ENCODE data around the gene ATG16L1.
"Not testable (repeated sequence)": the region's sequence is repeated elsewhere in the genome, so short reads cannot be mapped to it uniquely, and the experiment has no call there.

The ATG16L1 gene

GRCh38 chr2:233331536-233331935, 80.1 kb downstream of the ATG16L1 start:
- peak; percentile 90 for DNase-seq (ENCODE audit: low read depth)
- no peak for TF ChIP-seq CTCF (IDR thresholded peaks at IDR 0.05; ENCODE audit: low read depth, low read length, missing control alignments)
- no peak overlapping the region for H3K4me3 ChIP-seq (ENCODE audit: low read depth, low read length)

DNA sequence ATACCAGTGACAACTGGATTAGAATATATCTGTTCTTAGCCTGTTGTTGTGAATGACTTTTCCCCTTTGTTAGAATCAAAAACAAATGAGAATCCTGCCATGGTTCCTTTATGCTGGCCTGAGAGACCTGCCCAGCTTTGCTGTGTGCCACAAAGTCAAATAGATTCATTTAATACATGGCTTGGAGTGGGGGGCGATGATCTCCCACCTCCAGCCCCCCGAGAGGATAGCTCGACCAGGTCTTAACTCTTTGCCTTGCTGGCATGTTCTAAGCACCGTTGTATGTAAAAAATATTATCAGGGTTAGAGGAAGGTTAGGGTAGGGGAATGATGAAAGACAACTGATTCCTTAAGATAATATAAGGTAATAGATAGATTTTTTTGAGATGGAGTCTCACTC, 80.7 kb downstream of the ATG16L1 start:
- H3K4me3 ChIP-seq (ENCODE audit: low read depth, low read length): no peak overlapping the region
- no peak for DNase-seq (ENCODE audit: low read depth)
- no peak for TF ChIP-seq CTCF (IDR thresholded peaks at IDR 0.05; ENCODE audit: low read depth, low read length, missing control alignments)

- no peak for TF ChIP-seq CTCF (IDR thresholded peaks at IDR 0.05; ENCODE audit: low read depth, low read length, missing control alignments)
- DNase-seq (ENCODE audit: low read depth): no peak
- no peak overlapping the region for H3K4me3 ChIP-seq (ENCODE audit: low read depth, low read length)
Observed at GRCh38 chr2:233334915-233335314, 83.4 kb downstream of the ATG16L1 start.

DNA sequence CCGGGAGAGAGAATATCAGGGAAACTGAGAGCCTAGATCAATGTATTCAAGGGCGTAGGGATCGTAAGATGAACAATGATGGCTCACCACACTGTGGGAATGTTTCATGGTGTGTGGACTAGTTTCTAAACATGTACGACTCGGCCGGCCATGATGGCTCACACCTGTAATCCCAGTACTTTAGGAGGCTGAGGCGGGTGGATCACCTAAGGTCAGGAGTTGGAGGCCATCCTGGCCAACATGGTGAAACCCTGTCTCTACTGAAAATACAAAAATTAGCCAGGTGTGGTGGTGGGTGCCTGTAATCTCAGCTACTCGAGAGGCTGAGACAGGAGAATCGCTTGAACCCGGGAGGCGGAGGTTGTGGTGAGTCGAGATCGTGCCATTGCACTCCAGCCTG, 84.6 kb downstream of the ATG16L1 start:
- H3K4me3 ChIP-seq (ENCODE audit: low read depth, low read length); DNase-seq (ENCODE audit: low read depth): not testable (repeated sequence)

GRCh38 chr2:233336541-233336940, 85.1 kb downstream of the ATG16L1 start:
- no peak overlapping the region for H3K4me3 ChIP-seq (ENCODE audit: low read depth, low read length)
- no peak for DNase-seq (ENCODE audit: low read depth)
- TF ChIP-seq CTCF (IDR thresholded peaks at IDR 0.05; ENCODE audit: low read depth, low read length, missing control alignments): no peak

DNA sequence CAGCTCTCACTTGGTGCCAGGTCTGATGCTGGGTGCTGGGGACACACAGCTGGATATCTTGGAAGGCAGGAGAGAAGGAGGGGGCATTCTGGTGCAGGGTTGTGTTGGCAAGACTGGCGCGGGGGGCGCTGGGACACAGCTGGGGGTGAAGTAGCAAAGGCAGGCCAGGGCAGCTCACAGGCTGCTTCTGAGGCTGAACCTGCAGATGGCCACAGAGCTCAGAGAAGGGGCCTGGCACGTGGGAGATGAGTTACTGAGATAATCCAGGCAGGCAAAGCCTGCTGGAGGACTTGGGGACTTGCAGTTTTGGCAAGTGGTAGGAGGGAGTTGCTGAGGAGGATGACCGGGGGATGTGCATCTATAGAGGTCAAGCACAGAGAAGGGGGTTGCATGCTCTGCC, 86.6 kb downstream of the ATG16L1 start:
- no peak for DNase-seq (ENCODE audit: low read depth)
- H3K4me3 ChIP-seq (ENCODE audit: low read depth, low read length): no peak overlapping the region
- TF ChIP-seq CTCF (IDR thresholded peaks at IDR 0.05; ENCODE audit: low read depth, low read length, missing control alignments): no peak

DNA sequence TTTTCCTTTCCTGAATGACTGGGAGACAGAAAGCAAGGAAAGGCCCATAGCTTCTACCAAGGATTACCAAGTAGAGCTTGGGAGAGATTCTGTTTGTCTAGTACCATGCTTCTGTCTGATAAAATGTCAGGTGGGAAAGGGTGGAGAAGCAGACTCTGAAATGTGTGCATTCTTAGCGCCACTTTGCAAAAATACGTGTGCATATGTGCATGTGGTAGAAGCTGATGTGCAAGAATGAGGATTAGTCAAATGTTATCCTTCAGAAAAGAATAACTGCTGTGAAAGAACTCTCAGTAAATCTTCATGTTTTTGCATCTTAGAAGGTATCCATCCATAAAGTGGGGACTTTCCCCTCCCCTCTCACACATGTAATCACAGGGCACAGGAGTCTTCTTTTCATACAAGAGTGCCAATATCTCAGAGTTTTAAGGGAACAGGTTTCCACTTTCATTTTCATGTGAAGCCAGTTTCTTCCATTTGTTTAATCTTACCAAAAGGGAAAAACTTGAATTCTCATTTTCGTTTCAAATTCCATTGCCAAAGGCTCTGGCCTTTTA, 87.4 kb downstream of the ATG16L1 start:
- TF ChIP-seq CTCF (IDR thresholded peaks at IDR 0.05; ENCODE audit: low read depth, low read length, missing control alignments): no peak
- DNase-seq (ENCODE audit: low read depth): no peak
- H3K4me3 ChIP-seq (ENCODE audit: low read depth, low read length): no peak overlapping the region
